D721Med (cell line): Measurements from ENCODE around the gene GAS7.

ENCODE experiments used
- DNase-seq: peaks from one replicate; pipeline ENCODE4 v3.0.0; 2011; ENCODE audit warnings: low spot score; ENCODE audit not compliant: insufficient read length
- FAIRE-seq: peaks from 2 replicates; lab custom pipeline; 2011; peaks lifted over from hg19 to GRCh38; lab: Jason Lieb, UNC
- TF ChIP-seq, protein P1 (sequence below): IDR thresholded peaks from 2 replicates; pipeline ENCODE4 v1.5.1; 2012; ENCODE audit warnings: mild to moderate bottlenecking, control low read depth; ENCODE audit not compliant: insufficient read depth; ENCODE audit errors: missing control alignments

Gene GAS7

DNA sequence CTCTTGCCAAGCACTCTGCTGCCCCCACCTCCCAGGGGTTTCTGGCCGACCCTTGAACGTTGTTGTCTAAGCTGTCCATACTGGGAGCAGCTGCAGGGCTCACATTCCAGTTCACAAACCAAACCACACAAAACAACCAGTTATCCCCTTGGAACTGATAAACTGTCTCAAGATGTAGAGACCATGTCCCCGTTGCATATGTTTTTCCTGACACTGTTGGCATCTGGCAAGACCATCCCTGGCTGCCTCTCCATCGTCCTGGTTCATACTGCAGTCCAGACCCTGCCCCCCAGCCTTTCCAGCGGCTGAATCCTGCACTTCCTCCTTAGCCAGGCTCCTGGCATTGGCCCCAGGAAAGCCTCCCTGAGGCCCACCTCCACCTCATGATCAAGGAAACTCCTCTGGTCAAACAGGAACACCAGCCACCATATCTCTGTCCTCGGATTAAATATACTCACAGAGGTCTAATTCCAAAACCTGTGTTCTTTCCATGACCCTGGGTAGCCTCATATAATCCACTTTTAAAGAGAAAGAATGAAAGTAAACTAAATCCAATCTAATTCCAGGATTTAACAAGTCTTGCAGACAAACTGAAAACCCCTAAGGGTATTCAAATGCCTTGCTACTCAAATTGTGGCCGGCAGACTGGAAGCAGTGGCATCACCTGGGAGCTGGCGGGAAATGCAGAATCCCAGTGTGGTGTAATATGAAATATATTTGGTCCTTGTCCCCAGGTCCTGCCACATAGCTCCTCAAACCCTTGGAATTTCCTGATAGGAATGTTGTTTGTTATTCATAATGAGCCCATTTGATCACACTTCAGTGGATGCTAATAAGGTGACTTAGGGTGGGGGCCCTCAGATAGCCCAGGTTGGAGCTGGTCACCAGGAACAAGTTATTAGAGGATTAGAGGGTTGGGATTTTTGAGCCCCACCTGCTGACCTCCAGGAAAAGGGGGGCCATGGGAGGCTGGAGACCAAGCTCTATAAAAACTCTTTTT is 14.2 kb downstream of the GAS7 start:
- FAIRE-seq (no peak), DNase-seq (peak; percentile 33)
- TF ChIP-seq, protein P1, sequence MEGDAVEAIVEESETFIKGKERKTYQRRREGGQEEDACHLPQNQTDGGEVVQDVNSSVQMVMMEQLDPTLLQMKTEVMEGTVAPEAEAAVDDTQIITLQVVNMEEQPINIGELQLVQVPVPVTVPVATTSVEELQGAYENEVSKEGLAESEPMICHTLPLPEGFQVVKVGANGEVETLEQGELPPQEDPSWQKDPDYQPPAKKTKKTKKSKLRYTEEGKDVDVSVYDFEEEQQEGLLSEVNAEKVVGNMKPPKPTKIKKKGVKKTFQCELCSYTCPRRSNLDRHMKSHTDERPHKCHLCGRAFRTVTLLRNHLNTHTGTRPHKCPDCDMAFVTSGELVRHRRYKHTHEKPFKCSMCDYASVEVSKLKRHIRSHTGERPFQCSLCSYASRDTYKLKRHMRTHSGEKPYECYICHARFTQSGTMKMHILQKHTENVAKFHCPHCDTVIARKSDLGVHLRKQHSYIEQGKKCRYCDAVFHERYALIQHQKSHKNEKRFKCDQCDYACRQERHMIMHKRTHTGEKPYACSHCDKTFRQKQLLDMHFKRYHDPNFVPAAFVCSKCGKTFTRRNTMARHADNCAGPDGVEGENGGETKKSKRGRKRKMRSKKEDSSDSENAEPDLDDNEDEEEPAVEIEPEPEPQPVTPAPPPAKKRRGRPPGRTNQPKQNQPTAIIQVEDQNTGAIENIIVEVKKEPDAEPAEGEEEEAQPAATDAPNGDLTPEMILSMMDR, result no peak

DNA sequence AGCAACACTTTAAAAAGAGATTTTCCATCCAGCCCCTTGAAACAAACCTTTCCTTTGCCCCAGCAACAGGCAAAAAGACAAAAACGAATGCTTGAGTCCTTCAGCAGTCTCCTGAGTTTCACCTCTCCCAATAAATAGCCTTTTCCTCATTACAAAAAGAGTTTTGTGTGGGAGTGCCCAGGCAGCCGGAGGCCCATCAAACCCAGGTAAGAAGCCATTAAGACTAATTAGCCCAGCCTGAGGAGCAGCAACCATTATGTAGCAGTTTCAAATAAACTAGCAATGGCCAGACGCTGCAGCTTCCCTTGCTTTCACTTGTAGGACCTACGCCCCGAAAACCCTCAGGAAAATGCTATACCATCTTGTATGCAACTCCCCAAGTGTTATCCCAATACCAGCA is 15.6 kb downstream of the GAS7 start:
- TF ChIP-seq, protein P1, result no peak
- no peak for FAIRE-seq

DNA sequence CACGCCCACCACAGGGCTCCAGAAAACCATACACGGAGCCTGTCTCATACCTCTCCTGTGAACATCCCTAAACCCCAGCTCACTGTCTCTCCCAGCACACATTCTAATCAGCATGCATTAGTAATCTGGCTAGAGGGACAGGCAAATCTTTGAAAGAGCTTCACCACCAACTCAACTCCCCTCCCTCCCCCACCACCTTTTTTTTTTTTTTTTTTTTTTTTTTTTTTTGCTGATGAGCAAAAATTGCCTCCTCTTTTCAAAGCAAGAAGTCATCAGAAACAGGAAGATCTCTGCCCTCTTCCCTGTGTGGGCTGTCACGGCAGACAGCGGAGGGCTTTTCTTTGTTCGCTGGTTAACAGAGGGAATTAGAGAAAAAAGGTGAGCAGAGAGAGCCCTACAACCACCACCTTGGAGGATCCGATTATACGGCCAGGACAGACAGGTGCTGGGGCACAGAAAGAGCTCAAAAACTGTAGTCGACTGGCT is 19.9 kb downstream of the GAS7 start:
- no peak for DNase-seq
- FAIRE-seq, result no peak

More for the DNA sequence above, 15.6 kb downstream of the GAS7 start:
- DNase-seq, result no peak

DNA sequence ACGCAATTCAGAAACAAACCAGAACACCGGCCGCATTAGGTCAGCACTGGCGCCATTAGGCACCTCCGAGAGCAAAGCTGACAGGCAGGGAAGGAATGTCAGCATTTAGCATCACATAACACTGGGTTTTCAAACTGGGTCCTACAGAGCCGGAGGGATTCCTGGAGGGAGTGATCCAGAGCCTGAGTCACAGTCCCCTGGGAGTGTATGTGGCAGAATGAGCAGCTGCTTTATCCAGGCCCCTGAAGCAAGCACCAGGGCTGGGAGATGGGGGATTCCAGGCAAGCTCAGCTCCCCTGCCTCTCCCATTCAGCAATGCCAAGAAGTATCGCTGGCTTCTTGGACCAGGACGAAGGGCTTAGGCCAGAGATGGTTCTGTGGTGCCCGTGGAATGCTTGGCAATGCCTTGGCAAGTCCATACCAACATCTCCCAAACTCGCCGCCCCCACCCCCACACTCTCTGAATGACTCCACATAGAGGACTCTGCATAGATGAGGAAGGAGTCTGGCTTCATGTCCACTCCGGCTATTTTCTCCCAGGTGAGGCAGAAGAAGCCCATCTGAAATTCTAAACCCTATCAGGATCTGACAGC is 20.4 kb downstream of the GAS7 start:
- TF ChIP-seq, protein P1, result no peak
- no peak for FAIRE-seq
- no peak for DNase-seq

More for the DNA sequence above, 19.9 kb downstream of the GAS7 start:
- TF ChIP-seq, protein P1, result no peak

DNA sequence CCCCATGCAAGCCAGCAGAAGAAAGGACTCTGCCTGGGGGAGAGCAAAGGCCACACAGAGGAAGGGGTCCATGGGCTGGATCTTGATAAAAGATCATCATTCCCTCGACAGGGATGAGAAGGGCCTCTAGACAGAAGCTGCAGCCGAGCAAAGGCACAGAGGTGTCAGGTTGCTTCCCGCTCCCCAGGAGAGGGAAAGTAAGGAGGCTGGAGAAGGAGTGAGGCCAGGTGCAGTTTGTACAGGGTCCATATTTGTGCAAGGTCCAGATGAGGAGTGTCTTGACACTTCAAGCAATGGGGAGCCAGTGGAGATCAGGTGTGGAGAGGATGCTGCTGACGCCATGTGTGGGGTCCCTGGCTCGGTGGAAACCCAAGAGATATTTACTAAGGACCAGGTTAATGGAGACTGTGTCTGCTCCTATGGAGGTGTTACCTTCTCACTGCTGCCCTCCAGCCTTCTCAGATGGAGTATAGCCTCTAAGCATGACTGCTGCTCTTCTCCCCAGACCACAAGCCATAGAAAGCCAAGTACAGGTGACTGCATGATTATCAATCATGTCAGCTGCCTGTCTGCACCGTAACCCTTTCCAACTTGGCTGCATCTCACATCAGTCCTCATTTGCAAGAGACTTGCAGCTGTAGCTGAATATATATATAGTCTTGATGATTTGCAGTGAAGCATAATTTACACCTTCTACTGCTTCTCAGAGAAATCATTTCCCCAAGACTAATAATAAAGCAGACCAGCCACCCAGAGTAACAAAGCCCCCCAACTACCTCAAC is 21.1 kb downstream of the GAS7 start:
- FAIRE-seq (no peak), DNase-seq (no peak)
- TF ChIP-seq, protein P1, result no peak

DNA sequence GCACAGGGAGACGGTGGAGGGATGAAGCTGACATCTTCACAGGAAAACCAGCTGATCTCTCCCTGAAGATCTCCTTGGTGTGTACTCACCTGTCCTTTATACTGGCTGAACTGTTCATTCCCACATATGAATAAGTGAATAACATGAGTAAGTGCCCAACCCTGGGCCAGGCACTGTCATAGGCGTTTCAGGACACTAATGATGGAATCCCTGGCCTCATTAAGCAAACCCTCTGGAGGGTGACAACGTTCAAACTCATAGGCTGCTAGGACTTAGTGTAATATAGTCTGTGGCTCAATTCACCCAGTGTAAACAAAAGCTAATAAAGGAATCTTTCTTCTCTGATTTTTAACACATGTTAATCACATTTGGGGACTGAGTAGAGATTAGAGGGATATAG is 24.5 kb downstream of the GAS7 start:
- TF ChIP-seq, protein P1, result no peak
- FAIRE-seq, result no peak
- DNase-seq, result no peak
